ENCODE data around the gene FAM3C.
"Not testable (repeated sequence)": the region's sequence is repeated elsewhere in the genome, so short reads cannot be mapped to it uniquely, and the experiment has no call there.

Gene FAM3C, protein sequence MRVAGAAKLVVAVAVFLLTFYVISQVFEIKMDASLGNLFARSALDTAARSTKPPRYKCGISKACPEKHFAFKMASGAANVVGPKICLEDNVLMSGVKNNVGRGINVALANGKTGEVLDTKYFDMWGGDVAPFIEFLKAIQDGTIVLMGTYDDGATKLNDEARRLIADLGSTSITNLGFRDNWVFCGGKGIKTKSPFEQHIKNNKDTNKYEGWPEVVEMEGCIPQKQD

DNA sequence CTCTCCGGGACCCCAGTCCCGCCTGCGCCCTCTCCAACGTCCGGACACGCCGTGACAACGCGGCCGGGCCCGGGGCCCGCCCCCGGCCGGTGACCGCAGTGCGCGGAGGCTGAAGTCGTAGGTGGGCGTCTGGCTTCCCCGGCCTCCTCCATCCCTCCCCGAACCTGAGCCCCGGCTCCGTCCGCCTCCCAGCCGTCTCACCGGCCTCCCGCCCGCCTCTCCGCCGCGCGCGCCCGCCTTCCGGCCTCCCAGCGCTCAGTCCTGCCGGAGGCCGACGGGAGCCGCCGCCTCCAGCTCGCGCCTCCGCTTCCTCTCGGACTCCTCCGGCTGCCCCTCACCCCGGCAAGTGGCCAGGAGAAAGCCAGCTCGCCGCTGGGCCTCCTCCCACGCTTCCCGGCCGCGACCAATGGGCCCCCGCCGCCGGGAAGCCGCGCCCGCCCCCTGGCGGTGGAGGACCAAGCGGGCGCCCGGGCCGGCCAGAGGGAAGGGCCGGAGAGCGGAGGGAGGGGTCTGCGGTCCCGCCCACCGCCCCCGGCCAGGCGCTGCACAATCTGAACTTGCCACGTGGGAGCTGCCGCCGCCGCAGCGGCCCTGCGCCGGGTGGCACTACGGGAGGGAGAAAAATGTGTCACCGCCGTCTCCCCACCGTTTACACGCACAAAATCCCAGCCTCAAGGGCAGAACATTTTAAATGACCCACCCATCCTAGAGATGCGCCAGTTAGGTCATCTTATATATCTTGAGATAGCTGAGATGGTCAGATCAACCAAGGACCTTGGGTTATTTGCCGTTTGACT is at the start of gene FAM3C:
Gene FAM3C (minus strand): TSS at position 348 of the 797 bp plus-strand sequence. CDS start 13,339 bp downstream, outside the sequence.
- H3K4me1 Mint-ChIP-seq (ENCODE audit: low read depth), result peaks cover 38% of the 10 kb centered on the region
- H3K4me3 Mint-ChIP-seq, result peak within 1 kb of the TSS; percentile 89
- peaks cover 33% of the 10 kb centered on the region for H3K36me3 Mint-ChIP-seq (ENCODE audit: low read depth)
- peak; percentile 94 for DNase-seq
- H3K27me3 Mint-ChIP-seq, result no peaks in the 10 kb centered on the region
- peak within 1 kb of the TSS; percentile 96 for H3K27ac Mint-ChIP-seq
- H3K9me3 Mint-ChIP-seq, result peaks cover 2% of the 10 kb centered on the region

DNA sequence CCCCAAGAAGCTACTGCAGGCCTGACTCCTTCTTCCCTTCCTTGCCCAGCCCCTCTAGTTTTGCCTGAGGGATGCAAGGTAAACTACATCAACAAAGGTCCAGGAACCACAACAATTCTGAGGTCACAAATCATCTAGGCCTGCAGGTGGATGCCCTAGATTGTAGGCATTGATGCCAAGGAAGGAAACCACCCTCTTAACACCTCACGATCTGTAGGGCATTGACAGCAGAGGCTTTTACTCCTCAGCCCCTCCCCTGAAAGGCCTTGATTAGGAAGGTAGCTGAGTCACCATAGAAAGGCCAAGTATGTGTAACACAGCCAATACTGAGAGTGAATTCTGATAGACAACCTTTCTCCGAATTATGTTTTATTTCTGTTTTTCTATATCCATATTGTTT is 46.7 kb upstream of the FAM3C start:
- Mint-ChIP-seq H3K4me3 (no peak overlapping the region), H3K4me1 (ENCODE audit: low read depth) (peaks cover 32% of the 10 kb centered on the region), H3K27me3 (no peaks in the 10 kb centered on the region), H3K36me3 (ENCODE audit: low read depth) (peaks cover 4% of the 10 kb centered on the region), H3K9me3 (peaks cover 5% of the 10 kb centered on the region), H3K27ac (no peak overlapping the region)
- DNase-seq, result no peak

DNA sequence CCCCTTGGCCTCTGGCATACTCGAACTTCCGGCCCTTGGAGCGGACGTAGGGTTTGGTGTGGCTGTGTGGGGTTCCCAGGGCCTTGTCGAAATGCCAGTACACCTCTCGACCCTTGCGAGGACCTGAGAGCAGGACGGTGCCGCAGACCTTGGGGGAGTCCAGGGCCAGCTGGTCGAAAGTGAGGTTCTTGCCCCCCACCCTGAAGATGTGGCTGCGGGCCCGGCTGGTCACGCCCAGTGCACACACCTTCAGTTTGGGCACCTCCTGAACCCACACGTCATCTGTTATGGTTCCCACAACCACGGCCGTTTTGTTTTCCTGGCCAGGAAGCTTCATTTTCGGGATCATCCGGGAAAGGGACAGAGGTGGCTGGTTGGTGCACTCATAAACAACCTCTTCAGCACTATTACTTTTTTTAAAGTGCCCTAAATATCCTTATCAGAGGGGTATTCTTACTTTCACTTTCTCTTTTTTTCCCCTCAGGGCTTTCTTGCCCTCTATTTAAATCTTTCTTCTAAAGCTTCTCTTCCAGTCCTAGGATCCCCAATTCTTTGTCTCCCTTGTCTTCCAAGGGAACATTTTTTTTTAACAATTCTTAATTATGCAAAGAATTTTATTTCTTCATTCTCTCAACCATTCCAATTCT is 44.9 kb upstream of the FAM3C start:
- H3K4me1 Mint-ChIP-seq (ENCODE audit: low read depth), result peaks cover 40% of the 10 kb centered on the region
- H3K36me3 Mint-ChIP-seq (ENCODE audit: low read depth), result peaks cover 4% of the 10 kb centered on the region
- H3K27me3 Mint-ChIP-seq, result no peaks in the 10 kb centered on the region
- DNase-seq, result no peak
- peaks cover 5% of the 10 kb centered on the region for H3K9me3 Mint-ChIP-seq
- H3K4me3 Mint-ChIP-seq, result peak overlapping the region; percentile 32
- peak overlapping the region; percentile 53 for H3K27ac Mint-ChIP-seq

DNA sequence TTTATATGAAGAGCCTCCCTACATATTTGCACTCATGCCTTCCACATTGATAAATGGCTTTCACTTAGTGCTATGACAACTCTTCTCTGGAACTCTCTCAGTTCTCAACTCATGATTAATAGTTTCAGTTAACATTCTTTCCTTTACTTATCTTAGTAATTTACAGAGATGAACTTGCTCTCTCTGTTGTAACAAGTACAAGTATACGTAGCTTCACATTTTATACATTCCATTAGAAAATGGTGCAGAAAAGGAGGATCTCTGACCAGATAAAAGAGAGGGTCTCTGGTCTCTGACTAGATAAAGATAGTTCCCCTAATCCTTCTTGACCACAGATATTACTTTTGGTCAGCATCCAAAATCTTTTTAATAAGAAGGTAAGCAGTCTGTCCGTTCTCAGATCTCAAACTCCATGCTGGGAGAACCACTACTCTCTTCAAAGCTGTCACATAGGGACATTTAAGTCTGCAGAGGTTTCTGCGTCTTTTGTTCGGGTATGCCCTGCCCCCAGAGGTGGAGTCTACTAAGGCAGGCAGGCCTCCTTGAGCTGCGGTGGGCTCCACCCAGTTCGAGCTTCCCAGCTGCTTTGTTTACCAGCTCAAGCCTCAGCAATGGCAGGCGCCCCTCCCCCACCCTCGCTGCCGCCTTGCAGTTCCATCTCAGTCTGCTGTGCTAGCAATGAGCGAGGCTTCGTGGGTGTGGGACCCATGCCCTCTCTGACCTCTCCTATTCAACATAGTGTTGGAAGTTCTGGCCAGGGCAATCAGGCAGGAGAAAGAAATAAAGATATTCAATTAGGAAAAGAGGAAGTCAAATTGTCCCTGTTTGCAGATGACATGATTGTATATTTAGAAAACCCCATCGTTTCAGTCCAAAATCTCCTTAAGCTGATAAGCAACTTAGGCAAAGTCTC is 42.2 kb upstream of the FAM3C start:
- Mint-ChIP-seq H3K4me3 (peak overlapping the region; percentile 72), H3K4me1 (ENCODE audit: low read depth) (peaks cover 40% of the 10 kb centered on the region), H3K27ac (peak overlapping the region; percentile 94)
- not testable (repeated sequence) for H3K36me3 Mint-ChIP-seq (ENCODE audit: low read depth); H3K9me3 Mint-ChIP-seq; H3K27me3 Mint-ChIP-seq
- DNase-seq, result peak; percentile 68

DNA sequence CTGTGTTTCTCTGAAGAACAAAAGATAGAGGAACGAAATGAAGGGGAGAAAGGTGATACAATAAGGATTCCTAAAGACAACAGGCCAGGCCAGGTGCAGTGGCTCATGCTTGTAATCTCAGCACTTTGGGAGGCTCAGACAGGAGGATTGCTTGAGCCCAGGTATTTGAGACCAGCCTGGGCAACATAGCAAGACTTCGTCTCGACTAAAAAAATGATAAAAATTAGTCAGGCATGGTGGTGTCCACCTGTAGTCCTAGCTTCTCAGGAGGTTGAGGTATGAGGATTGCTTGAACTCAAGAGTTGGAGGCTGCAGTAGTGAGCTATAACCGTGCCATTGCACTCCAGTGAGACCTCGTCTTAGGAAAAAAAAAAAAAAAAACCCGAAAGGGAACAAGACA is 41.4 kb upstream of the FAM3C start:
- peaks cover 35% of the 10 kb centered on the region for H3K4me1 Mint-ChIP-seq (ENCODE audit: low read depth)
- peaks cover 4% of the 10 kb centered on the region for H3K36me3 Mint-ChIP-seq (ENCODE audit: low read depth)
- H3K27me3 Mint-ChIP-seq, result no peaks in the 10 kb centered on the region
- no peak for DNase-seq
- H3K9me3 Mint-ChIP-seq, result peaks cover 5% of the 10 kb centered on the region
- H3K27ac Mint-ChIP-seq, result peak overlapping the region; percentile 94
- no peak overlapping the region for H3K4me3 Mint-ChIP-seq

DNA sequence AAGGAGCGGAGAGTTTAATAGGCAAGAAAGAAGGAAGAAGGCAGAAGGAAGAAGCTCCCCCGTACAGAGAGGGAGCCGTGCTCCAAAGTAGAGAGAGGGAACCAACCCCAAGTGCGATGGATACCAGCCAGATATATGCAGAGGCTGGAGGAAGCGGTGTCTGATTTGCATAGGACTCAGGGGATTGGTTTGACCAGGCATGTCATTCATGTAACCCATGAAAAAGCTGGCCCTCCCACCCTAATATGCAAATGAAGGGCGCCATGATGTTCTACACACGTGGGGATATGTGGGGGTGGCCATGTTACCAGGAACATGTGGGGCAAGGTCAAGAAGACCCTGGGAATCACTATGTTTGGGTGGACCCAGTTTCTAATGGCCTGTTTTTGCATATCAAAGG is 40.6 kb upstream of the FAM3C start:
- Mint-ChIP-seq H3K27me3 (no peaks in the 10 kb centered on the region), H3K4me1 (ENCODE audit: low read depth) (peaks cover 33% of the 10 kb centered on the region), H3K36me3 (ENCODE audit: low read depth) (peaks cover 4% of the 10 kb centered on the region), H3K4me3 (no peak overlapping the region), H3K27ac (no peak overlapping the region), H3K9me3 (peaks cover 5% of the 10 kb centered on the region)
- DNase-seq, result no peak

DNA sequence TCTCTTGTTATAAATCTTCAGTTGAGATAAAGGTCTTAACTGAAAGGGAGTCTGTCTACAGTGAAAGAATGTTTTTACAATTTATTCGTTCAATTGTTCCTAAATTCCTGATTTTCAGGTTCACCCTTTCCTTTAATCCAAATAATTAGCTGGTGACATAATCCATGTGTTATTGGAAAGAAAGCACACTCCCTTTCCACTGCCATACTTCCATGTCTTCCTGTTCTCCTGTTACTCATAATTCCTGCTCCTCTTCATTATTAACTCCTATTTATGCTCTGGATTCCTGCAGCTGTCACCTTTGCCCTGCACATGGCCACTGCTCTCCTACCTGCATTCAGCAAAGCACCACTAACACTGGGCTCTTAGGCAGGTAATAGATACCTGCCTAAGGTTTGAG is 40.0 kb upstream of the FAM3C start:
- Mint-ChIP-seq H3K27me3 (no peaks in the 10 kb centered on the region), H3K4me3 (no peak overlapping the region), H3K27ac (no peak overlapping the region), H3K4me1 (ENCODE audit: low read depth) (peaks cover 28% of the 10 kb centered on the region), H3K9me3 (peaks cover 5% of the 10 kb centered on the region), H3K36me3 (ENCODE audit: low read depth) (peaks cover 4% of the 10 kb centered on the region)
- DNase-seq, result no peak

DNA sequence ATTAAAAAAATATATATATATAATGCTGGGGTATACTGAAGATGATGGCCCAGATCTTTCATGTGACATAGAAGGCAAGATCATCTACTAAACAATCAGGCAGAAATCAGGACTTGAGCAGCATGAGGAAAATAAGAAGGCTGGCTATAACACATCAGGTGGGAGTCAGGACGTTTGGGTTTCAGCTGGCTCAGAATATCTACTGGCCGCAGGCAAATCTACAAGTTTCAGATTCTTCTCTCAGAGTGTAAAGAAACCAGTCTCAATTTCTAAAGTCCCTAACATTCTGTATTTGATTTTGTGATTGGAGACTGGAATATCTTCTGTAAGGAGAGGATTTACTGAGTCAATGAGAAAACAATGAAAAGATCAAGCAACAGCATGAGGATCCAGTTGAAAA is 37.7 kb upstream of the FAM3C start:
- Mint-ChIP-seq H3K36me3 (ENCODE audit: low read depth) (no peaks in the 10 kb centered on the region), H3K4me3 (no peak overlapping the region), H3K27me3 (no peaks in the 10 kb centered on the region), H3K4me1 (ENCODE audit: low read depth) (peaks cover 17% of the 10 kb centered on the region), H3K9me3 (no peaks in the 10 kb centered on the region), H3K27ac (no peak overlapping the region)
- no peak for DNase-seq

DNA sequence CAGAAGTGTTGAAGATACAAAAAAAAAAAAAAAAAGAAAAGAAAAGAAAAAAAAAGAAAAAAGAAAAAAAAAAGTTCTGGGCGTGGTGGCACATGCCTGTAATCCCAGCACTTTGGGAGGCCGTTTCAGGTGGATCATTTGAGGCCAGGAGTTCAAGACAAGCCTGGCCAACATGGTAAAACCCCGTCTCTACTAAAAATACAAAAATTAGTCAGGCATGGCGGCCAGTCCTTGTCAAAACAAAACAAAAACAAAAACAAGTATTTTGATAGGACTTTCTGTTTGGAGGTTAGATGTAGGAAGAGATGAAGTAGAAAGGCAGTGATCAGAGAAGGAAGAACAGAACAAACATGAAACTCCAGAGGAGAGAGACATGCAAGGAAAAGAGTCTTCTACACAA is 36.4 kb upstream of the FAM3C start:
- H3K27me3 Mint-ChIP-seq; H3K27ac Mint-ChIP-seq; H3K9me3 Mint-ChIP-seq; H3K36me3 Mint-ChIP-seq (ENCODE audit: low read depth); DNase-seq; H3K4me1 Mint-ChIP-seq (ENCODE audit: low read depth); H3K4me3 Mint-ChIP-seq: not testable (repeated sequence)

DNA sequence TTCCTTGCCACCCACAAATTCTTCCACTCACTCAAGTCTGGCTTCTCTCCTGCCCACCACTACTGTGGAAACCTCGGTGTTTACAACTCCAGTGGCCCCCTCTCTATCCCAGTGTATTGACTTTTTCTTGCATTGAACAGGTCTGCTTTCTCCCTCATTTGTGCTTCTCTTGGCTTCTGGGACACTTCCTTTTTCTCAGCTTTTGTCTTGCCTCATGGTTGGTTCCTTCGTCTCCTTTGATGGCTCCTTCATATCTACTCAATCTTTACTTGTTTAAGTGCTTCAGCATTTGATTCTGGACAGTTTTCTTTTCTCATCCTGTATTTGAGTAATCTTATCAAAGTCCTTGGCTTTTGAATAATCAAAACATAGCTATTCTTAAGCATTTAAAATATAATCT is 35.9 kb upstream of the FAM3C start:
- DNase-seq, result no peak
- Mint-ChIP-seq H3K4me1 (ENCODE audit: low read depth) (no peaks in the 10 kb centered on the region), H3K9me3 (no peaks in the 10 kb centered on the region), H3K27me3 (no peaks in the 10 kb centered on the region), H3K27ac (no peak overlapping the region), H3K4me3 (no peak overlapping the region), H3K36me3 (ENCODE audit: low read depth) (no peaks in the 10 kb centered on the region)

DNA sequence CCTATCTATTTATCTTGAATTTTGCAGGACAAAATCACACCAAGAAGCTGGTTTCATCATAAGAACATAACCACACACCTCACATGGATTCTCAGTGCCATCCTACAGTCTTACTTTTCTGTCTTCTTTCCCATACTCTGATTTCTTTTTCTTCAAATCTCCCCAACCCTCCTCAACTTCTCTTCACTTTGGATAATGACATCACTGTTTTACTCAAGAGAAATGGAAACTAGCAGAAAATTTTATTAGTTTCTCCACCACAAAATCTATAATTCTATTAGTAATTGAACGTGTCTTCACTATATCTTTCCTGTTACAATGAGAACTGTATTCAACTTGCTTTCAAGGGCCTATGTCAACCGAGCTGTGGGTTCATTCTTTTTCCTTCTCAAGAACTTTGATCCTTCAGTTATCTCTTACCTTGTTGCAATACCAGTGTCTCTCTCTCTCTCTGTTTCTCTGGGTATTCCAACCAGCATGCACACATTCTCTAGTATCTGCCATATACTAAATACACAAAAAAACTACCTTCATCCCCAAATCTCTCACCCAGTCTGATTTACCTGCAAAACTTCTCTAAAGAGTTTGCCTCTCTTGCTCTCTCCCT is 35.4 kb upstream of the FAM3C start:
- no peak for DNase-seq
- no peaks in the 10 kb centered on the region for H3K36me3 Mint-ChIP-seq (ENCODE audit: low read depth)
- H3K27ac Mint-ChIP-seq, result no peak overlapping the region
- no peaks in the 10 kb centered on the region for H3K9me3 Mint-ChIP-seq
- no peaks in the 10 kb centered on the region for H3K4me1 Mint-ChIP-seq (ENCODE audit: low read depth)
- H3K4me3 Mint-ChIP-seq, result no peak overlapping the region
- no peaks in the 10 kb centered on the region for H3K27me3 Mint-ChIP-seq

DNA sequence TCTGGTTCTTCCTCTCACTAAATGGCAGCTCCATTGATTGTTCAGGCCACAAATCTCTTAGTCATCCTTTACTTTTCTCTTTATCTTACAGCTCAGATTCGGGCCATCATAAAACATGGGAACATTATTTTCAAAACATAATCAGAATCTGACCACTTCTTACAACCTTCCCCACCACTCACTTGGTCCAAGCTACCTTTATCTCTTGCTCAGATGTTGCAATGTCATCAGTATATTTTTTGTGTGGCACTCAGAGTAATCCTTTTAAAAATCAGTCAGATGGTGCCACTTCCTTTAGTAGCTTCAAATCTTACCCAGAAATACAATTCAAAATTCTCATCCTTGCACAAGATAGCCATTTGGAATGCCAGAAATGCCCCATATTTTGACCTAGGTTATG is 34.5 kb upstream of the FAM3C start:
- H3K4me3 Mint-ChIP-seq, result no peak overlapping the region
- H3K36me3 Mint-ChIP-seq (ENCODE audit: low read depth), result no peaks in the 10 kb centered on the region
- DNase-seq, result no peak
- no peaks in the 10 kb centered on the region for H3K9me3 Mint-ChIP-seq
- H3K27me3 Mint-ChIP-seq, result peaks cover 2% of the 10 kb centered on the region
- H3K4me1 Mint-ChIP-seq (ENCODE audit: low read depth), result no peaks in the 10 kb centered on the region
- H3K27ac Mint-ChIP-seq, result no peak overlapping the region

DNA sequence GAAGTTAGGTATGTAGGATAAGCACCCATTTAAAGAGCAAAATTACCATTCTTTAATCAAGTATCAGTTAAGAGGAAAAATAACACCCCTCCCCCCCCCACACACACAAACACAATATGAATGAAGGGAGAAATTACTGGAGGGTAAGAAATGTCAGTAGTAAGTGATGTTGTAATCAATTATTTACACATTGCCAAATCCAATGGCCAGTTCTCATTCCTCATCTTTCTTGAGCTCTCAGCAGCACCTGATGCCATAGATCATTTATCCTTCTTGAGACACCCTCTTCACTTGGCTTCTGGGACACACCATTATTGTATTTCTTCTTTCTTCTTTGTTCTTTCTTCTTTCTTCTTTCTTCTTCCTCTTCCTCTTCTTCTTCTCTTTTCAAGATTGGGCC is 33.7 kb upstream of the FAM3C start:
- H3K4me1 Mint-ChIP-seq (ENCODE audit: low read depth), result no peaks in the 10 kb centered on the region
- H3K36me3 Mint-ChIP-seq (ENCODE audit: low read depth), result no peaks in the 10 kb centered on the region
- H3K4me3 Mint-ChIP-seq, result no peak overlapping the region
- DNase-seq, result no peak
- no peaks in the 10 kb centered on the region for H3K9me3 Mint-ChIP-seq
- H3K27me3 Mint-ChIP-seq, result peaks cover 4% of the 10 kb centered on the region
- no peak overlapping the region for H3K27ac Mint-ChIP-seq
